A549 (cell line): Measurements from ENCODE around the gene TPP2. TPM values are rescaled to one million over a fixed set of nuclear protein-coding genes. Genes with fewer than 3 reads are reported as not detected.
A peak's percentile ranks its signal among the peaks of the same experiment; 100 is the strongest.

ENCODE experiments used
- ATAC-seq, 2 experiments: fragments of 200-7000 bp in 1 of 2; fragments of >200 bp in 1 of 2; cut with Nextera tagmentation in 1 of 2; cut with Tn5 transposase in 1 of 2; 3 replicates each; pipeline versions ENCODE4 v1.8.0 to v1.9.1; 2018 to 2020; ENCODE audit warnings: mild to moderate bottlenecking in 1 of 2, moderate library complexity in 1 of 2
- CTCF ChIA-PET: fragments of 300-600 bp; sonication (Branson Sonifier 250); formaldehyde crosslinking; extraction: SDS; loops from one replicate; lab custom pipeline; 2021; ENCODE audit warnings: antibody characterized with exemption, inconsistent platforms; lab: Yijun Ruan, JAX
- POLR2A ChIA-PET: fragments of 350-600 bp; formaldehyde crosslinking; extraction: SDS; loops from one replicate; lab custom pipeline; 2021; ENCODE audit warnings: antibody characterized with exemption, inconsistent platforms; lab: Yijun Ruan, JAX
- DNase-seq, 2 experiments: peaks; one replicate each; pipeline versions ENCODE4 v3.0.0 to v3.0.0-alpha.2; 2011 to 2016; ENCODE audit warnings: low read depth in 1 of 2, low spot score in 1 of 2
- FAIRE-seq: peaks from 2 replicates; lab custom pipeline; 2011; peaks lifted over from hg19 to GRCh38; lab: Jason Lieb, UNC
- H3K27ac ChIP-seq, 2 experiments: fragments of >200 bp; sonication (Bioruptor Twin); formaldehyde crosslinking; 3 replicates each; pipeline ENCODE4 v1.5.1; 2016 to 2017
- H3K4me1 ChIP-seq: fragments of >200 bp; sonication (Bioruptor Twin); formaldehyde crosslinking; 3 replicates; pipeline ENCODE4 v1.6.1; 2016
- H3K4me2 ChIP-seq: fragments of >200 bp; sonication (Bioruptor Twin); formaldehyde crosslinking; 3 replicates; pipeline ENCODE4 v1.6.1; 2016
- H3K4me3 ChIP-seq: fragments of >200 bp; sonication (Bioruptor Twin); formaldehyde crosslinking; 3 replicates; pipeline ENCODE4 v1.5.1; 2016
- H3K9me3 ChIP-seq: fragments of >200 bp; sonication (Bioruptor Twin); formaldehyde crosslinking; 3 replicates; pipeline ENCODE4 v1.6.1; 2016
- BCL3 ChIP-seq: fragments of >200 bp; sonication (Bioruptor Twin); formaldehyde crosslinking; IDR thresholded peaks from 3 replicates; pipeline ENCODE4 v1.6.1; 2016
- CEBPB ChIP-seq, 2 experiments: fragments of >200 bp in 1 of 2; sonication (Bioruptor Twin) in 1 of 2; formaldehyde crosslinking in 1 of 2; IDR thresholded peaks; 2 replicates each; pipeline ENCODE4 v1.6.1; 2012 to 2016
- CHD2 ChIP-seq: fragments of 150-350 bp; IDR thresholded peaks from 2 replicates; pipeline ENCODE4 v1.6.1; 2014; ENCODE audit warnings: low read length; ENCODE audit not compliant: partially characterized antibody
- CHD4 ChIP-seq: fragments of 200-600 bp; sonication (generic); IDR thresholded peaks from 2 replicates; pipeline ENCODE4 v1.6.1; 2016; ENCODE audit warnings: antibody characterized with exemption, mild to moderate bottlenecking, borderline replicate concordance
- ELK1 ChIP-seq: fragments of 150-350 bp; IDR thresholded peaks from 2 replicates; pipeline ENCODE4 v1.6.1; 2014; ENCODE audit warnings: low read depth, mild to moderate bottlenecking, low read length
- ESRRA ChIP-seq: fragments of 150-350 bp; IDR thresholded peaks from 2 replicates; pipeline ENCODE4 v1.6.1; 2014; ENCODE audit warnings: mild to moderate bottlenecking, low read length, borderline replicate concordance
- FOXS1 ChIP-seq: fragments of 250-450 bp; sonication (Bioruptor Pico); IDR thresholded peaks from 2 replicates; pipeline ENCODE4 v1.5.0; 2020; ENCODE audit warnings: mild to moderate bottlenecking, moderate library complexity
- HOXB13 ChIP-seq: fragments of 250-450 bp; sonication (Bioruptor Pico); IDR thresholded peaks from 2 replicates; pipeline ENCODE4 v1.5.0; 2020; ENCODE audit warnings: low read depth, mild to moderate bottlenecking, moderate library complexity
- KDM1A ChIP-seq: fragments of 200-600 bp; sonication (generic); IDR thresholded peaks from 2 replicates; pipeline ENCODE4 v1.6.1; 2016; ENCODE audit warnings: low read depth, mild to moderate bottlenecking
- KDM5A ChIP-seq: fragments of 200-600 bp; sonication (generic); IDR thresholded peaks from 2 replicates; pipeline ENCODE4 v1.6.1; 2016; ENCODE audit warnings: antibody characterized with exemption, mild to moderate bottlenecking
- MYC ChIP-seq: IDR thresholded peaks from 2 replicates; pipeline ENCODE4 v1.6.1; 2012; ENCODE audit warnings: mild to moderate bottlenecking, inconsistent platforms, low read length, improper control_type of control experiment, borderline replicate concordance
- NR3C1 ChIP-seq: fragments of >200 bp; sonication (Bioruptor Twin); formaldehyde crosslinking; IDR thresholded peaks from 3 replicates; pipeline ENCODE4 v1.6.1; 2017
- POLR2AphosphoS2 ChIP-seq: conservative IDR thresholded peaks from 2 replicates; pipeline ENCODE4 v1.6.1; 2012; ENCODE audit warnings: low read length, improper control_type of control experiment, inconsistent platforms
- RAD21 ChIP-seq, 2 experiments: fragments of >200 bp in 1 of 2; sonication (Bioruptor Twin) in 1 of 2; formaldehyde crosslinking in 1 of 2; IDR thresholded peaks in 1 of 2; conservative IDR thresholded peaks in 1 of 2; 2 replicates in 1 of 2; 3 replicates in 1 of 2; pipeline ENCODE4 v1.6.1; 2012 to 2018; ENCODE audit warnings: inconsistent platforms in 1 of 2
- SREBF2 ChIP-seq: fragments of 450-650 bp; IDR thresholded peaks from 2 replicates; pipeline ENCODE4 v1.6.1; 2014; ENCODE audit warnings: mild to moderate bottlenecking, moderate library complexity
- ZFP36 ChIP-seq: fragments of 450-650 bp; IDR thresholded peaks from 2 replicates; pipeline ENCODE4 v1.6.1; 2014; ENCODE audit warnings: borderline replicate concordance; ENCODE audit not compliant: partially characterized antibody
- ZNF302 ChIP-seq: fragments of 250-450 bp; sonication (Bioruptor Pico); IDR thresholded peaks from 2 replicates; pipeline ENCODE4 v1.9.0; 2021; ENCODE audit warnings: inconsistent platforms, mild to moderate bottlenecking, moderate library complexity
- WGBS: methylation state at CpG from one replicate; pipeline ENCODE4 v1.1.6; 2017; ENCODE audit errors: missing lambda C conversion rate; 5-methylcytosine and 5-hydroxymethylcytosine counted together
- polyA plus RNA-seq, 4 experiments: library from polyadenylated mRNA; depleted of rRNA in 3 of 4; stranded (reverse); fragments of >200 nt; fragmentation: RNase III in 1 of 4; extraction: RNeasy Plus Mini Kit Qiagen cat#74134 plus additional on column Dnase treatment in 1 of 4; gene quantifications; 2 replicates in 3 of 4; 3 replicates in 1 of 4; pipeline ENCODE4 v1.2.3, GENCODE V29; 2011 to 2017
- TF ChIP-seq, protein P1 (sequence below): IDR thresholded peaks from 2 replicates; pipeline ENCODE4 v1.6.1; 2012
- TF ChIP-seq, protein P2 (sequence below): IDR thresholded peaks from 2 replicates; pipeline ENCODE4 v1.6.1; 2012; ENCODE audit warnings: low read depth, borderline replicate concordance

The TPP2 gene
- polyA plus RNA-seq, 2 of the 4 experiments (the other 2 are of a cell fraction) = 18.6 to 28.4 TPM

DNA sequence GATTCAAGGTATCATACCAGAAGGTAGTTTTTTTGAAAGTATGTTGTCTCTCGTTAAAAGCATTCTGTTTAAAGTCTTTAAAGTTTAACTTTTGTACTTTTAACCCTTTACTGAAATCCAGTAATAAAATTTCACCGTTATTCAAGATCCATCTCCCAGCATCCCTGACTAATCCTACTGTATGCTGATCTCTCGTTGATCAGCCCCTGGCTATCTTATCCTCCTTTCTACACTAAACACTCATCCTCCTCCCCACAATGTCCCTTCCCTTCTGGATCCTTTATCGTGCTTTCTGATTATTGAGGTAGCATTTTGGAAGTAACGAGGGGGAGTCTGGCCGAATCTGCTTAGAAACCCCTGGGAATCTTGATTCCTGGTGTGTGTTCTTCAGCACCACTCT is 1.3 kb downstream of the TPP2 start:
- peak overlapping the region; percentile 95 for H3K4me3 ChIP-seq
- peaks cover 13% of the 10 kb centered on the region; the same call in 2 of the 3 replicates for H3K4me1 ChIP-seq
- POLR2A ChIA-PET = interaction anchor here (1.0 to 1.8 kb wide), 2 partner anchors 176 to 248 kb away, joined by 3 to 7 read pairs; partner anchors contain the start of genes ERCC5 and TEX30
- DNase-seq = no peak
- no peaks in the 10 kb centered on the region for H3K9me3 ChIP-seq
- H3K4me2 ChIP-seq = peak overlapping the region; percentile 91
- no peak for ATAC-seq
- peak overlapping the region in 1 of 2 experiments; percentile 98; a peak in 4 of 6 replicates for H3K27ac ChIP-seq
- FAIRE-seq = no peak
- TF ChIP-seq ZFP36 (no peak), POLR2AphosphoS2 (no peak), CHD4 (no peak), KDM1A (no peak), SREBF2 (no peak), HOXB13 (CRISPR knock-in tag) (no peak), ELK1 (no peak), BCL3 (no peak)
- TF ChIP-seq, all 56 proteins: peak for 0
- CTCF ChIA-PET = no interaction called here
- WGBS = 9% methylated on average over 6 of the region's 6 CpGs

GRCh38 chr13:102599426-102600012 is 2.7 kb downstream of the TPP2 start:
- ChIA-PET CTCF (no interaction called here), POLR2A (no interaction called here)
- no peaks in the 10 kb centered on the region for H3K9me3 ChIP-seq
- DNase-seq = no peak
- no peak for FAIRE-seq
- ATAC-seq = no peak
- 79% methylated on average over 3 of the region's 3 CpGs for WGBS
- peaks cover 14% of the 10 kb centered on the region; the same call in 2 of the 3 replicates for H3K4me1 ChIP-seq
- no peak overlapping the region for H3K4me3 ChIP-seq
- H3K4me2 ChIP-seq = no peak overlapping the region
- no peak for TF ChIP-seq POLR2AphosphoS2
- H3K27ac ChIP-seq = no peak overlapping the region

DNA sequence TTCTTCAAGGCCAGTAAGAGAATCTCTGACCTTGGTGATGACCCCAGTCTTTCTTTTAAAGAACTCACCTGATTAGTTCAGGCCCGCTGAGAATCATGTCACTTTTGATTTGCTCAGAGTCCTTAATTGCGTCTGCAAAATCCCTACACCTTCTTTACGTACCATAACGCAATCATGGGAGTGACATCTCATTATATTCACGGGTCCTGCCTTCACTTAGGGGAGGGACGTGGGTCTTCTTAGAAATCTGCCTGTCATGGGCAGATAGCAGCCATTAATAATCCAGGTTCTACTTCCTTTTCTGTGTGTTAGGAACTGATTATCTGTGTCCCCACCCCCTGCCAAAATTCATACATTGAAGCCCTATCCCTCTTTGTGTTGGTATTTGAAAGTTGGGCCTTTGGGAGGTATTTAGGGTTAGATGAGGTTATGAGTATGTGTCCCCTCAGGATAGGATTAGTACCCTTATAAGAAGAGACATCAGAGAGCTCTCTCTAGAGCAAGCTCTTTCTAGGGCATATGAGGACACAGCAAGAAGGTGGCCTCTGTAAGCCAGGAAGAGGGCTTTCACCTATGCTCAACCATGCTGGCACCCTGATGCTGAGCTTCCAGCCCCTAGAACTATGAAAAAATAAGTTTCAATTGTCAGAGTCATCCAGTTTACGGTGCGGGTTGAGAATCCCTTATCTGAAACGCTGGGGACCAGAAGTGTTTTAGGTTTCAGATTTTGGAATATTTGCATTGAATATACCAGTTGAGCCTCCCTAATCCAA is 9.9 kb downstream of the TPP2 start:
- 96% methylated on average over 8 of the region's 9 CpGs for WGBS
- DNase-seq (no peak), ATAC-seq (no peak), FAIRE-seq (no peak)
- Histone ChIP-seq H3K9me3 (no peaks in the 10 kb centered on the region), H3K27ac (no peak overlapping the region), H3K4me1 (peaks cover 7% of the 10 kb centered on the region; the same call in 1 of the 3 replicates), H3K4me3 (no peak overlapping the region), H3K4me2 (no peak overlapping the region)
- ChIA-PET CTCF (interaction anchor here (0.9 to 1.2 kb wide), 2 partner anchors 34 to 309 kb away, joined by 3 to 4 read pairs; no protein-coding TSS in a partner anchor), POLR2A (interaction anchor here (1.9 kb wide), 1 partner anchor 10 kb away, joined by 10 read pairs; the partner anchor contains the start of gene TPP2)
- TF ChIP-seq, protein P1, sequence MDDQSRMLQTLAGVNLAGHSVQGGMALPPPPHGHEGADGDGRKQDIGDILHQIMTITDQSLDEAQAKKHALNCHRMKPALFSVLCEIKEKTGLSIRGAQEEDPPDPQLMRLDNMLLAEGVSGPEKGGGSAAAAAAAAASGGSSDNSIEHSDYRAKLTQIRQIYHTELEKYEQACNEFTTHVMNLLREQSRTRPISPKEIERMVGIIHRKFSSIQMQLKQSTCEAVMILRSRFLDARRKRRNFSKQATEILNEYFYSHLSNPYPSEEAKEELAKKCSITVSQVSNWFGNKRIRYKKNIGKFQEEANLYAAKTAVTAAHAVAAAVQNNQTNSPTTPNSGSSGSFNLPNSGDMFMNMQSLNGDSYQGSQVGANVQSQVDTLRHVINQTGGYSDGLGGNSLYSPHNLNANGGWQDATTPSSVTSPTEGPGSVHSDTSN = no peak
- TF ChIP-seq RAD21 (conservative IDR thresholded peaks at IDR 0.05 in 1 of 2, IDR thresholded peaks at IDR 0.05 in 1 of 2) = no peak
- no peak for TF ChIP-seq ZNF302 (CRISPR knock-in tag)
- no peak for TF ChIP-seq NR3C1
- TF ChIP-seq CEBPB (IDR thresholded peaks at IDR 0.05) = no peak
- TF ChIP-seq, protein P2, sequence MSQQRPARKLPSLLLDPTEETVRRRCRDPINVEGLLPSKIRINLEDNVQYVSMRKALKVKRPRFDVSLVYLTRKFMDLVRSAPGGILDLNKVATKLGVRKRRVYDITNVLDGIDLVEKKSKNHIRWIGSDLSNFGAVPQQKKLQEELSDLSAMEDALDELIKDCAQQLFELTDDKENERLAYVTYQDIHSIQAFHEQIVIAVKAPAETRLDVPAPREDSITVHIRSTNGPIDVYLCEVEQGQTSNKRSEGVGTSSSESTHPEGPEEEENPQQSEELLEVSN = no peak
- no peak for TF ChIP-seq CHD2
- no peak for TF ChIP-seq ESRRA
- no peak for TF ChIP-seq SREBF2
- no peak for TF ChIP-seq KDM5A
- TF ChIP-seq FOXS1 = no peak
- no peak for TF ChIP-seq MYC
